ENCODE measurements around the gene COL23A1. TPM values are rescaled to one million over a fixed set of nuclear protein-coding genes. Genes with fewer than 3 reads are reported as not detected.

Gene COL23A1
- total RNA-seq, 1 donor from 2014 or later: 0.12 TPM

DNA sequence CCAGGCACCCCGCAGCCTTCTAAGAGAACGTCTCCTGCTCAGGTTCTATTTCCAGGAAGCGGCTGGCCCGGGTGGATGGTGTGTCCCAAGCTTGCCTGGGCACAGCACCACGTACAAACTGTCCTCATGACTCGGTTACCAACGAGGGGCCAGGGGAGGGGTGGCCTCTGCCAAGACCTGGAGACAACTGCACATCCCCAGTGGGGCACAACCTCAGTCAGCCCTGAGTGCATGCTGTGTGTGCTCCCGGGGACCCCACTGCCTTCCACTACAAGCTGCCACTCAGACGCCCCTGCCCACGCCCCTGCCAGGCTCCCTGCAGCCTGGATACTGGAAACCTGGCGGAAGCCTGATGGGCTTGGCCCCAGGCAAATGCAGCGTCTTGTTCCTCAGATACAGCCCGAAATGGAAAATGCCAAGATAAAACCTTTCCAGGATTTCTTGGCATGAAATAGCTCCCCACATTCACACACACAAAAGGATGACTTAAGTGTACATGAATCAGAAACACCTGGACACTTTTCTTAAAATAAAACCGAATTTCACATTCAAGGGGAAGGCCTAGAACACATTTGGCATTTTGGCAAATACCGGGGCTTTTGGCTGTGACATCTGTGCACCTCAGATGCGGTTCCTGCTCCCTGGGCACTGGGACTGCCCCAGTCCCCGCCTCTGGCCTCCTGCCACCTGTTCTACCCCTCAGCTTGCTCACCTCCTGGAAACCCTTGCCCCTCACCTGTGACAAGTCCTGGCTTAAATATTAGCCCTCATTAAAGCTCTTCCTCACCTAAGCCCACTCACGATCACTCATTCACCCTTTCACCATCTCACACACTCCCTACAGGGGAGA lies 62.5 kb downstream of the COL23A1 start:
- H3K4me3 Mint-ChIP-seq (ENCODE audit: unreplicated experiment): no peak overlapping the region
- no peaks in the 10 kb centered on the region for H3K27me3 Mint-ChIP-seq (ENCODE audit: low read depth)
- no peak for DNase-seq (ENCODE audit: low spot score)
- H3K27ac Mint-ChIP-seq (ENCODE audit: unreplicated experiment): no peak overlapping the region
- no peaks in the 10 kb centered on the region for H3K4me1 Mint-ChIP-seq (ENCODE audit: low read depth)
- no peaks in the 10 kb centered on the region for H3K9me3 Mint-ChIP-seq (ENCODE audit: low read depth)
- TF ChIP-seq CTCF (IDR thresholded peaks at IDR 0.05): no peak
- H3K36me3 Mint-ChIP-seq (ENCODE audit: low read depth): no peaks in the 10 kb centered on the region

- no peak for DNase-seq (ENCODE audit: low spot score)
- TF ChIP-seq CTCF (IDR thresholded peaks at IDR 0.05): no peak
- Mint-ChIP-seq H3K27ac (ENCODE audit: unreplicated experiment) (no peak overlapping the region), H3K27me3 (ENCODE audit: low read depth) (peaks cover 3% of the 10 kb centered on the region), H3K9me3 (ENCODE audit: low read depth) (no peaks in the 10 kb centered on the region), H3K4me3 (ENCODE audit: unreplicated experiment) (no peak overlapping the region), H3K36me3 (ENCODE audit: low read depth) (no peaks in the 10 kb centered on the region), H3K4me1 (ENCODE audit: low read depth) (no peaks in the 10 kb centered on the region)
These were observed 63.3 kb downstream of the COL23A1 start for GRCh38 chr5:178526773-178527457.

DNA sequence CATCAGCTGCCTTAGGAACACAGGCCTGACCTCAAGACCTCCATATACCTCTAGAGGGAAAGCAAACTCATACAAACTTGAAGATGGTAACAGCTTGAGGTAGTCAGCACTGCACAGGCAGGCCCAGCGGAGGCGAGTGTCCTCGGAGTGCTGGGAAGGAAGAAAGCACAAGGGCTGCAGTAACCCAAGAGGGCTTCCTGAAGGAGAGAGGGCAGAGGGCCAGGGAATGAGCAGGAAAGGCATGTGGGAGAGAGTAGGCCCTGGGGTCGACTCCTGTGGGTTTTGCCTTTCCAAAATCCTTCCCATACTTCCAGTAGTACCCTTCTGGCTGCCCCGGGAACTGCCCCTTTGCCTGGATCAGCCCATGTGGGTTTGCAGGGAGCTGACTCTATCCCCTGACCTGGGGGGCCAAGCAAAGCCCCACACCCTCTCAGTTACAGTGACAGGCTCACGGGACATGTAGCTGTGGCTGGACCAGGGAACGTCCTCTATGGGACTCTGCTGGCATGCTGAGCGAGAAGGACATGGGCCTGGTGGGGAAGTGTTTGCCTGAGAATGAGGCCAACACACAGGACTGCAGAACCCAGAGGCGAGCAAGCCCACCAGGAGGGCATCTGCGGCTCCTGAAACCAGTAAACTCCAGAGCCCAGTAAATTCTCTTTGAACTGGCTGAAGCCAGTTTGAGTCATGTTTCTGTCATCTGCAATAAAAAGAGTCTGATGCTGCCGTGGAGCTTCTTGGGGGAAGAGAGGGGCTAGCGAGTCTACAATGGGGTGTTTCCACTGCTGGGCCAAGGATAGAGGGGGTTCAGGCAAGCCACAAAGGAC lies 64.1 kb downstream of the COL23A1 start:
- no peaks in the 10 kb centered on the region for H3K36me3 Mint-ChIP-seq (ENCODE audit: low read depth)
- no peaks in the 10 kb centered on the region for H3K4me1 Mint-ChIP-seq (ENCODE audit: low read depth)
- H3K9me3 Mint-ChIP-seq (ENCODE audit: low read depth): no peaks in the 10 kb centered on the region
- DNase-seq (ENCODE audit: low spot score): no peak
- peaks cover 3% of the 10 kb centered on the region for H3K27me3 Mint-ChIP-seq (ENCODE audit: low read depth)
- H3K27ac Mint-ChIP-seq (ENCODE audit: unreplicated experiment): no peak overlapping the region
- H3K4me3 Mint-ChIP-seq (ENCODE audit: unreplicated experiment): no peak overlapping the region
- TF ChIP-seq CTCF (IDR thresholded peaks at IDR 0.05): no peak

- H3K36me3 Mint-ChIP-seq (ENCODE audit: low read depth): peaks cover 2% of the 10 kb centered on the region
These were observed 65.9 kb downstream of the COL23A1 start for GRCh38 chr5:178524093-178524882.

More at GRCh38 chr5:178524093-178524882, 65.9 kb downstream of the COL23A1 start:
- Mint-ChIP-seq H3K27me3 (ENCODE audit: low read depth) (peaks cover 3% of the 10 kb centered on the region), H3K27ac (ENCODE audit: unreplicated experiment) (no peak overlapping the region), H3K4me1 (ENCODE audit: low read depth) (no peaks in the 10 kb centered on the region), H3K4me3 (ENCODE audit: unreplicated experiment) (no peak overlapping the region), H3K9me3 (ENCODE audit: low read depth) (peaks cover 6% of the 10 kb centered on the region)
- peak; percentile 66 for DNase-seq (ENCODE audit: low spot score)
- TF ChIP-seq CTCF (IDR thresholded peaks at IDR 0.05): no peak

Data from chondrocyte (in vitro differentiated cells).